Limb (tissue), 2 donors: ENCODE results near the gene IGHMBP2.
"Not testable (repeated sequence)": the region's sequence is repeated elsewhere in the genome, so short reads cannot be mapped to it uniquely, and the experiment has no call there.

ENCODE experiments used
- DNase-seq, 2 donors: peaks; one replicate each; pipeline ENCODE4 v3.0.0-alpha.2; 2016; ENCODE audit errors: extremely low spot score in 2 of 2

The IGHMBP2 gene

GRCh38 chr11:68961245-68961644, 57.6 kb downstream of the IGHMBP2 start:
- no peak for DNase-seq

- no peak for DNase-seq
Measured at GRCh38 chr11:68962527-68963250, 59.0 kb downstream of the IGHMBP2 start.

- DNase-seq, result no peak
Measured at GRCh38 chr11:68963779-68964178, 60.1 kb downstream of the IGHMBP2 start.

GRCh38 chr11:68965901-68966853, 62.5 kb downstream of the IGHMBP2 start:
- peak in 1 of 2 donors; percentile 50 for DNase-seq

- no peak for DNase-seq
Measured at GRCh38 chr11:68966894-68967780, 63.4 kb downstream of the IGHMBP2 start.

GRCh38 chr11:68968306-68969250, 64.9 kb downstream of the IGHMBP2 start:
- DNase-seq, result no peak

DNA sequence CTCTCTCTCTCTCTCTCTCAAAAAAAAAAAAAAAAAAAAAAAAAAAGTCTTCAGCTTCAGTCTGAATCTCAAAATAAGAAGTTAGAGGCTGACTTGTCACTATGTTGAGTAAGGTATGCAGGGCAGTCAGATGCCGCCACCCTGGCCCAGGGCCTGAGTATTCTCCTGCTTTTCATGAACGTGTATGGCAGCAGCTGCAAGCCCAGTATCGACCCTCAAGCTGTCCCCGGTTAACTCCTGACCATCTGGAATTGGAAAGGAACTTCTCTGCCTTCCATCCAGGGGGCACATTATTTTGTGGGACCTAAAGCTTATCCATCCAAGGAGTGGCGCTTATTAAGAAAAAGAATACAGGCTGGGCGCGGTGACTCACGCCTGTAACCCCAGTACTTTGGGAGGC, 65.7 kb downstream of the IGHMBP2 start:
- DNase-seq, result no peak

GRCh38 chr11:68970921-68971636, 67.4 kb downstream of the IGHMBP2 start:
- no peak for DNase-seq

DNA sequence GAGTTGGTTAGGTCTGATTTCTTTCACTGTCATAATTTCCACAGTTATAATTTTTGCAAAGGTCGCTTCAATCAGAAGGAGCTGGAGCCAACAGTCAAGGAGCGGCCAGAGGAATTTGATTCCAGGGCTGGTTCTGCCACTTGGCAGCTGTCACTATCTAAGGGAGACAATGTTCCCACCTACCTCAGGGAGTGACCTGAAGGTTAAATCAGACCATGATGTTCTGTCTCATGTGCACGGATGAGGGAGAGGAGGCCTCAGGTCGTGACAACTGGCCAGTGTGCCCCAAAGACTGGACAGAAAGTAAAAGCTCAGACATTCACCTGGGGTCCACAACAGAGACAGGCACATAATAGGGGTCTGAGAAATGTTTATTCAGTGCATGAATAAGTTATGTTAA, 69.5 kb downstream of the IGHMBP2 start:
- DNase-seq, result no peak

- DNase-seq, result not testable (repeated sequence)
Measured at GRCh38 chr11:68973706-68974105, 70.0 kb downstream of the IGHMBP2 start.

DNA sequence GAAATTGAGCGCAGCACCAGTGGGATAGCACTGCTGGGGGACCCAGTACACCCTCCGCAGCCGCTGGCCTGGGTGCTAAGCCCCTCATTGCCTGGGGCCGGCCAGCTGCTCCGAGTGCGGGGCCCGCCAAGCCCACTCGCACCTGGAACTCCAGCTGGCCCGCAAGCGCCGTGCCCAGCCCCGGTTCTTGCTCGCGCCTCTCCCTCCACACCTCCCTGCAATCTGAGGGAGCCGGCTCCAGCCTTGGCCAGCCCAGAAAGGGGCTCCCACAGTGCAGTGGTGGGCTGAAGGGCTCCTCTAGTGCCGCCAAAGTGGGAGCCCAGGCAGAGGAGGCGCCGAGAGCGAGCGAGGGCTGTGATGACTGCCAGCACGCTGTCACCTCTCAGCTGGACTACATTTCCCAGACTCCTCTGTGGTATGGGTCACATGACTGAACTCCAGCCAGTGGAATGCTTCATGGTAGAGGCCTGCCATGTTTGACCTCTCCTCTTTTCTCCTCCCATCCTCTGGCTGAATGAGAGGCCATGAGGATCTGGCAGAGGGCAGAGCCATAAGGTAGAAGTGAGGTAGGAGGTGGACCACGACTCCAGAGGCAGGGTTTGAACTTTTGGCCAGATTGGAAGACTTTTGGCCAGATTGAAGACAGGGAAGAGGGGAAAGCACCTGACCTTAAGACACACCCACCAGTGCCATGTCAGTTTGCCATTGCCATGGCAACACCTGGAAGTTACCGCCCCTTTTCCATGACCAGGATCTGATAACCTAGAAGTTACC, 70.9 kb downstream of the IGHMBP2 start:
- no peak for DNase-seq

GRCh38 chr11:68976095-68976494, 72.4 kb downstream of the IGHMBP2 start:
- no peak for DNase-seq

- DNase-seq, result peak in 1 of 2 donors; percentile 41
Measured at GRCh38 chr11:68976563-68976962, 72.9 kb downstream of the IGHMBP2 start.

GRCh38 chr11:68977781-68978625, 74.3 kb downstream of the IGHMBP2 start:
- no peak for DNase-seq

GRCh38 chr11:68978626-68978930, 74.9 kb downstream of the IGHMBP2 start:
- no peak for DNase-seq

- peak; percentile 51 to 57 for DNase-seq
Measured at GRCh38 chr11:68978931-68979594, 75.4 kb downstream of the IGHMBP2 start.

- DNase-seq, result no peak
Measured at GRCh38 chr11:68979931-68980775, 76.5 kb downstream of the IGHMBP2 start.
